IPS DF 4.7 (cell line): ENCODE measurements around the gene NOVA1.

Source experiments
- DNase-seq: peaks from one replicate; pipeline ENCODE4 v3.0.0-alpha.2; 2013; ENCODE audit warnings: low spot score; ENCODE audit errors: extremely low read depth

NOVA1 gene

GRCh38 chr14:26448181-26448855 is 149.5 kb downstream of the NOVA1 start:
- DNase-seq: no peak

GRCh38 chr14:26444822-26445221 is 153.0 kb downstream of the NOVA1 start:
- no peak for DNase-seq

- no peak for DNase-seq
Observed at GRCh38 chr14:26443654-26444053, 154.2 kb downstream of the NOVA1 start.

GRCh38 chr14:26429205-26429604 is 168.6 kb downstream of the NOVA1 start:
- no peak for DNase-seq

GRCh38 chr14:26427097-26427496 is 170.7 kb downstream of the NOVA1 start:
- no peak for DNase-seq

GRCh38 chr14:26424537-26424936 is 173.3 kb downstream of the NOVA1 start:
- DNase-seq: no peak

GRCh38 chr14:26415618-26416123 is 182.2 kb downstream of the NOVA1 start:
- DNase-seq: no peak

- DNase-seq: no peak
Observed at GRCh38 chr14:26414926-26415325, 182.9 kb downstream of the NOVA1 start.

GRCh38 chr14:26414103-26414502 is 183.7 kb downstream of the NOVA1 start:
- DNase-seq: no peak

- DNase-seq: no peak
Observed at GRCh38 chr14:26412421-26412820, 185.4 kb downstream of the NOVA1 start.

- DNase-seq: no peak
Observed at GRCh38 chr14:26410189-26410685, 187.6 kb downstream of the NOVA1 start.

GRCh38 chr14:26404927-26405326 is 192.9 kb downstream of the NOVA1 start:
- DNase-seq: no peak

GRCh38 chr14:26403760-26404159 is 194.1 kb downstream of the NOVA1 start:
- DNase-seq: no peak

GRCh38 chr14:26402126-26402525 is 195.7 kb downstream of the NOVA1 start:
- no peak for DNase-seq

- no peak for DNase-seq
Observed at GRCh38 chr14:26401179-26401968, 196.5 kb downstream of the NOVA1 start.

GRCh38 chr14:26400373-26400772 is 197.5 kb downstream of the NOVA1 start:
- DNase-seq: no peak

GRCh38 chr14:26398616-26399015 is 199.2 kb downstream of the NOVA1 start:
- no peak for DNase-seq
